T-cell (primary cell): ENCODE data around the gene TRAPPC12. TPM values are rescaled to one million over a fixed set of nuclear protein-coding genes. Genes with fewer than 3 reads are reported as not detected.
"Not testable (repeated sequence)": the region's sequence is repeated elsewhere in the genome, so short reads cannot be mapped to it uniquely, and the experiment has no call there.

Source experiments
- ATAC-seq, 4 experiments: fragments of 200-7000 bp in 3 of 4; fragments of 150-1000 bp in 1 of 4; cut with Tn5 transposase; replicated peaks in 1 of 4; 1 replicate in 3 of 4; 2 replicates in 1 of 4; pipeline ENCODE4 v1.10.0; 2021; ENCODE audit warnings: moderate library complexity in 3 of 4, mild to moderate bottlenecking in 2 of 4, moderate number of reproducible peaks in 1 of 4
- CTCF ChIA-PET, 2 donors: fragments of 300-600 bp; sonication (Branson Sonifier 250); formaldehyde crosslinking; loops; one replicate each; lab custom pipeline; 2022; ENCODE audit warnings: antibody characterized with exemption in 2 of 2; lab: Charles Lee
- POLR2A ChIA-PET, 2 donors: fragments of 300-600 bp; sonication (Branson Sonifier 250); formaldehyde crosslinking; loops; one replicate each; lab custom pipeline; 2022; ENCODE audit warnings: antibody characterized with exemption in 2 of 2; lab: Charles Lee
- DNase-seq, 35 experiments: peaks; one replicate each; pipeline versions ENCODE4 v3.0.0 to v3.0.0-alpha.2; 2013 to 2023
- H3K27ac ChIP-seq: one replicate; pipeline ENCODE4 v1.5.1; 2013; ENCODE audit warnings: low read length
- H3K27me3 ChIP-seq, 2 experiments: replicated peaks in 1 of 2; 1 replicate in 1 of 2; 2 replicates in 1 of 2; pipeline versions ENCODE4 v1.6.1 to v1.7.0; 2013; ENCODE audit warnings: low read length in 1 of 2, mixed read lengths in 1 of 2; ENCODE audit not compliant: control insufficient read depth in 2 of 2, insufficient read depth in 2 of 2; ENCODE audit errors: extremely low read depth in 1 of 2
- H3K36me3 ChIP-seq, 2 donors: 1 replicate in 1 of 2; 2 replicates in 1 of 2; pipeline versions ENCODE4 v1.6.1 to v1.7.0; 2013; ENCODE audit warnings: low read length in 1 of 2; ENCODE audit not compliant: control insufficient read depth in 2 of 2, insufficient read depth in 1 of 2; ENCODE audit errors: extremely low read depth in 1 of 2
- H3K4me1 ChIP-seq, 2 experiments: 1 replicate in 1 of 2; 2 replicates in 1 of 2; pipeline versions ENCODE4 v1.6.1 to v1.7.0; 2013; ENCODE audit warnings: low read length in 2 of 2, mixed read lengths in 1 of 2; ENCODE audit not compliant: insufficient read depth in 2 of 2, control insufficient read depth in 1 of 2; ENCODE audit errors: extremely low read depth in 1 of 2
- H3K4me3 ChIP-seq, 2 donors: 1 replicate in 1 of 2; 2 replicates in 1 of 2; pipeline versions ENCODE4 v1.5.1 to v1.7.0; 2013; ENCODE audit warnings: mild to moderate bottlenecking in 2 of 2, low read length in 1 of 2, moderate library complexity in 1 of 2; ENCODE audit not compliant: control insufficient read depth in 1 of 2; ENCODE audit errors: extremely low read depth in 1 of 2
- H3K9me3 ChIP-seq: 2 replicates; pipeline ENCODE4 v1.7.0; 2013
- H3K27ac Mint-ChIP-seq, 2 donors: one replicate each; pipeline ENCODE4 v1.8.0; 2020 to 2021; ENCODE audit warnings: mild to moderate bottlenecking in 2 of 2, mixed read lengths in 2 of 2
- H3K27me3 Mint-ChIP-seq, 2 donors: one replicate each; pipeline ENCODE4 v1.8.0; 2021 to 2022; ENCODE audit warnings: mixed read lengths in 2 of 2
- H3K36me3 Mint-ChIP-seq: one replicate; pipeline ENCODE4 v1.8.0; 2021; ENCODE audit warnings: mixed read lengths
- H3K4me1 Mint-ChIP-seq, 3 donors: one replicate each; pipeline ENCODE4 v1.8.0; 2020 to 2022; ENCODE audit warnings: mixed read lengths in 3 of 3, mild to moderate bottlenecking in 1 of 3
- H3K4me3 Mint-ChIP-seq, 3 donors: one replicate each; pipeline ENCODE4 v1.8.0; 2020 to 2022; ENCODE audit warnings: mild to moderate bottlenecking in 3 of 3, mixed read lengths in 3 of 3, moderate library complexity in 3 of 3
- H3K9me3 Mint-ChIP-seq, 3 donors: one replicate each; pipeline ENCODE4 v1.8.0; 2020 to 2022; ENCODE audit warnings: mixed read lengths in 3 of 3
- WGBS: methylation state at CpG from one replicate; pipeline ENCODE4 v1.1.5; 2013; ENCODE audit warnings: missing lambda C conversion rate; ENCODE audit not compliant: insufficient coverage; 5-methylcytosine and 5-hydroxymethylcytosine counted together
- total RNA-seq, 35 experiments: library from RNA in 6 of 35; stranded (reverse) in 6 of 35; fragments of 120-200 nt in 1 of 35; gene quantifications; one replicate each; pipeline versions ENCODE4 v1.2.1 to v1.2.4 and lab custom pipeline; 2013 to 2026

TRAPPC12 gene
- total RNA-seq, 5 donors from 2014 or later (not counting 1 experiment from before 2014, with no cell fraction given), result 103 to 158 (median 152) TPM

DNA sequence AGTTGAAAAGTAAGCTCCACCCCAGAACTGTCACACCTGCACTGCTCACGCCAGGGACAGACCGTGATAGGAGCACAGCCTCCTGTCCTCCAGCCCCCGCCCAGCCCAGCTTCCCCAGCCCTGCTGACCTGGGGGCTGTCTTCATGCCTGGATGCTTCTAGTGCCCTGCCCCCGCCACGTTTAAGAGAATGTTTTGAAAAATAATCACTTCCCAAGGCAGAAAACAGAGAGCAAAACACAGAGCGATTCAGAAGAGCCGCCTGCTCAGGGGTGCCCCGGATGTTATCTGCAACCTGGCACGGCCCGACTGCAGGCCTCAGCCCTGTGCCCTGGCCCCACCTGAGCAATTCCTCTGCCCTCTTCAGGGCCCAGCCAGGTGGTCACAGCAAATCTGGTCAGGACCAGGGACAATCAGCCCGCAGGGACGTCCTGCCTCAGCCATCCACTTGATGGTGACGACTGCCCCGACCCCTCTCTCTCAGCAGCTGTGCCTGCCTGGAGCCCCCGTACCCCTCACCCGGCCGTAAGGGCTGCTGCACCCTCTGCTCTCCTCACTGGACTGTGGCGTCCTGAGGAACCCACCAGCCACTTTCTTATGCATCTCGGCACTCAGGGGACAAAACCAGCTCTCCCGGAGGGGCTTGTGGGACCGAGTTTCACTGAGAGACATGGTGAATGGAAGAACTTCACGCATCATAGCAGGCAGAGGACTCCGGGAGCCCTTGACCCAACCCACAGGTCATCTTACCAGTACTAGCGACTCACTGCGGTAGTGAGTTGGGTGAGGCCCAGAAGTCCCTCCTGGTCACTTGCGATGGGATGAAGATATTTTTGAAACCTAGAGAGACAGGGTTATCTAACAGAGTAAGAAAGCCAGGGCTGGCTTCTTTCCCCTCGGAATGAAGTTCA lies 109.6 kb downstream of the TRAPPC12 start:
- ATAC-seq (no peak), DNase-seq (peak in 1 of 35 experiments; percentile 11)

DNA sequence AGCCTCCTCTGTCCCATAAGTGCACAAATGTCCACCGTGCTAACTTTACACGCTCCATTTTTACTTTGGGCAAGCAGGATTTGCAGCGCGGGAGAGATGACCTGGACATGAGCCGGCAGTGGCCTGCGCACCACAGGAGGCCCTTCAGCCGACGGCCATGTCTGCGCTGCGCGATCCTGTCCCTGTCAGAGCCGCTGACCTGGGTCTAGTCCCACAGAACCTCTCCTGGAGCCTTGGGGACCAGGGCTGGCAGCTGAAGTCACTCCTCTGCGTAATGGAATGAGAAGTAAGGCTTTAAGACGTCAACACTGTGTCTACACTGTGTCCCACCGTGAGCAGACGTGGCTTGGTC lies 110.2 kb downstream of the TRAPPC12 start:
- H3K4me3 Mint-ChIP-seq, result no peak overlapping the region
- H3K27me3 ChIP-seq, result no peaks in the 10 kb centered on the region
- no peaks in the 10 kb centered on the region for H3K9me3 Mint-ChIP-seq
- H3K4me1 ChIP-seq, result no peaks in the 10 kb centered on the region
- no peaks in the 10 kb centered on the region for H3K36me3 ChIP-seq
- no peak overlapping the region for H3K27ac ChIP-seq
- 93% methylated on average over 14 of the region's 16 CpGs for WGBS
- peaks cover 0 to 4% (median 0%) of the 10 kb centered on the region in 3 donors for H3K4me1 Mint-ChIP-seq
- no peak for ATAC-seq
- CTCF ChIA-PET, result no interaction called here
- H3K9me3 ChIP-seq, result no peaks in the 10 kb centered on the region
- peak overlapping the region in 1 of 2 donors; percentile 52 for H3K27ac Mint-ChIP-seq
- no peak overlapping the region for H3K4me3 ChIP-seq
- H3K36me3 Mint-ChIP-seq, result peaks cover 5% of the 10 kb centered on the region
- POLR2A ChIA-PET, result no interaction called here
- DNase-seq, result no peak
- H3K27me3 Mint-ChIP-seq, result no peaks in the 10 kb centered on the region

More for the DNA sequence above, 109.6 kb downstream of the TRAPPC12 start:
- no peaks in the 10 kb centered on the region for H3K36me3 ChIP-seq
- 90% methylated on average over 18 of the region's 27 CpGs for WGBS
- H3K27ac ChIP-seq, result no peak overlapping the region
- CTCF ChIA-PET, result no interaction called here
- Mint-ChIP-seq H3K4me3 (no peak overlapping the region), H3K27ac (no peak overlapping the region), H3K4me1 (peaks cover 0 to 4% (median 0%) of the 10 kb centered on the region in 3 donors), H3K27me3 (no peaks in the 10 kb centered on the region), H3K36me3 (peaks cover 5% of the 10 kb centered on the region), H3K9me3 (no peaks in the 10 kb centered on the region)
- H3K4me3 ChIP-seq, result no peak overlapping the region
- H3K4me1 ChIP-seq, result no peaks in the 10 kb centered on the region
- H3K9me3 ChIP-seq, result no peaks in the 10 kb centered on the region
- H3K27me3 ChIP-seq, result no peaks in the 10 kb centered on the region
- POLR2A ChIA-PET, result no interaction called here

DNA sequence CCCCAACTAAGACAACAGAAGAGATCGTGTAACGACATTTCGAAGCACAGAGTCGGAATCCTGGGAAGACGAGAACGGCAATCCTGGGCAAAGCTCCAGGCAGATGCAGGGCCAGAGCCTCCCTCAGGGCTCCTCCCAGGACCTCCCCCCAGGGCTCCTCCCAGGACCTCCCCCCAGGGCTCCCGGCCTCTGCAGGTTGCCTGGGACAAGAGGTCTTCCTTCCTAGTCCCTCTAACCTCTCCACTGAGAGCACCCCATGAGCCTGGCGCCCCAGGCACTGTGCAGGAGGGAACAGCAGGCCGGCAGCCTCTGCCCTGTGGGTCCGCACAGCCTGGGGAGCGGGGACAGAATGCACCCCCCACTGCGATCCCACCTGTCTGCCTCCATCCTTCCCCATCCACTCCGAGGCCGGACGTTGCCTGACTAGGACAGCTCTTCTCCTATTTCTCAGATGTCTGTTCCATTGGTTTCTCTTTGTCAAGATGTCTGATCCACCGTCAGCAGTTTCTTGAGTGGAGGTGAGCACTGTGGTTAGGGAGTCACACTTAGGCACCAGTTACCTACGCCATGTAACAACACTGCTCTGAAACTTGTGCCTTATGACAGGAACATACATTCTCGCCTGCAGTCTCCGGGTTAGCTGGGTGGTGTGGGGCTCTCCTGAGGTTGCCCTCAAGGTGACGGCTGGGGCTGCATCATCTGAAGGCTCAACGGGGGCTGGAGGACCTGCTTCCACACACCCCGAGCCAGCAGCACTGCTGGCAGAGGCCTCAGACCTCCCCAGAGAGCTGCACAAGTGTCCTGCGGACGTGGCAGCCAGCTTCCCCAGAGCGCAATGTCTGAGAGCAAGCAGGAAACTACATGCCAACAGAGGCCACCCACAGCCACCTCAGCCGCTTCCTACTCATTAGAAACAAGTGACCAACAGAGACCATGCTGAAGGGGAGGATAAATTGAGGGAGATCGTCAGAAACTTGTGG lies 111.0 kb downstream of the TRAPPC12 start:
- Histone ChIP-seq H3K27ac (no peak overlapping the region), H3K27me3 (peaks cover 0 to 2% of the 10 kb centered on the region in 2 experiments), H3K36me3 (no peaks in the 10 kb centered on the region), H3K4me3 (no peak overlapping the region), H3K9me3 (no peaks in the 10 kb centered on the region), H3K4me1 (no peaks in the 10 kb centered on the region)
- Mint-ChIP-seq H3K27me3 (no peaks in the 10 kb centered on the region), H3K27ac (peak overlapping the region in 1 of 2 donors; percentile 52), H3K36me3 (peaks cover 7% of the 10 kb centered on the region), H3K4me1 (peaks cover 0 to 4% (median 0%) of the 10 kb centered on the region in 3 donors), H3K9me3 (no peaks in the 10 kb centered on the region), H3K4me3 (no peak overlapping the region)
- ATAC-seq (no peak), DNase-seq (no peak)
- 76% methylated on average over 17 of the region's 27 CpGs for WGBS
- CTCF ChIA-PET, result no interaction called here
- POLR2A ChIA-PET, result no interaction called here

DNA sequence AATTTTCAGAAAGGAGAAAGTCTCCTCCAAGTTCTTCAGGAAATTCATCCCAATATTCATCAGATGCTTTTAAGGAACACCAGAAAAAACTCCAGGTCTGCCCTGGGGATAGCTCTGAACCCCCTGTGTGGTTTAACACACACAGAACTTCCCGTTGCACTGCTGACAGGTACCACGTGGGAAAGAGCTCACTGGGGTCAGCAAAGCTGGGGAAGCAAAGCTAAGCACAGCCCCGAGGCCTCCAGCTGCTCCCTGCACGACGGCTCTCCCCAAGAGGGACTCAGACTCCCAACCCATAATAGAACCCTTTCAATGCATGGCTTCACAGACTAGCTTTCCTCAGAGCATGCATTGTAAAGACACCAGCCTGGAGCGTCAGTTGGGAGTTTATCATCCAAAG lies 111.8 kb downstream of the TRAPPC12 start:
- no peaks in the 10 kb centered on the region for H3K27me3 Mint-ChIP-seq
- ChIA-PET POLR2A (interaction anchor here in 1 of 2 donors (0.6 kb wide), 1 partner anchor 62 kb away, joined by 3 read pairs; no protein-coding TSS in a partner anchor), CTCF (no interaction called here)
- H3K36me3 Mint-ChIP-seq, result peaks cover 10% of the 10 kb centered on the region
- H3K9me3 ChIP-seq, result no peaks in the 10 kb centered on the region
- peaks cover 2 to 3% of the 10 kb centered on the region in 2 donors for H3K36me3 ChIP-seq
- H3K27ac ChIP-seq, result no peak overlapping the region
- no peaks in the 10 kb centered on the region for H3K9me3 Mint-ChIP-seq
- H3K4me3 Mint-ChIP-seq, result no peak overlapping the region
- H3K27me3 ChIP-seq, result peaks cover 0 to 2% of the 10 kb centered on the region in 2 experiments
- ATAC-seq, result no peak
- no peaks in the 10 kb centered on the region for H3K4me1 ChIP-seq
- 21% methylated on average over 6 of the region's 6 CpGs for WGBS
- H3K4me1 Mint-ChIP-seq, result peaks cover 0 to 4% (median 0%) of the 10 kb centered on the region in 3 donors
- H3K4me3 ChIP-seq, result no peak overlapping the region
- no peak overlapping the region for H3K27ac Mint-ChIP-seq
- DNase-seq, result no peak

DNA sequence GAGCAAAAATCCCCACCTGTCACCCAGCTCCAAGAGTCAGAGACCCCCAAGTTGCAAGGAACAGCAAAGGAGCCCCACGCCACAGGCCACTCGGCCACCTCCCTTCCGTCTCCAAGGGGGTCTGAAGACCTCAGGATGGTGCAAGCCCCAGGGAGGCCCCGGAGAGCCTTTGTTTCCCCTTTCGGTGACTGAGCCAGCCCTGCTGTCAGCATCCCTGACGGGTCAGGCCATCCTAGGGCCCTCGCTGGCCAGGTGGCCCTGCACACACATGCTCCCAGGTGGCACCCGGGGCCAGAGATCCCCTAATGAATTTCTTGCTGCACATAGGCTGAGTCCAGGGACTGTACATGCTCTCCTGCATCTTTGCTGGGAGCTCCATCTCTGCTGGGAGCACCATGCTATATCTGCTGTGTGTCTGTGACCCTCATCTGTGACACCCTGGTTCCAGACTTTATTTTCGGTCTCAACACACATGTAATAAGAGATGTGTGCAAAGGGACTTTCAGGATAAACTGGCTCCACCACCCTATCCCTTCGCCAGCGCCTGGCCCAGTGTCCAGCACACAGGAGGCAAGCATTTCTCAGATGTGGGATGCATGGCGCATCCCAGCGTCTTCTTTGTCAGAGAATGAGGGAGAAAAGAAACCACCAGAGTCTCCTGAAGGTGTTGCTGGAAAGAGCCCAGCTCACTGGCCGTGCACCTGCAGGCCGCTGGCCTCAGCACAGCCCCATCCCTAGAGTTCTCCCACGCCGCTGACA lies 112.4 kb downstream of the TRAPPC12 start:
- no peaks in the 10 kb centered on the region for H3K9me3 ChIP-seq
- no peak overlapping the region for H3K27ac ChIP-seq
- ATAC-seq, result no peak
- POLR2A ChIA-PET, result interaction anchor here in 1 of 2 donors (0.6 kb wide), 1 partner anchor 61 kb away, joined by 3 read pairs; no protein-coding TSS in a partner anchor
- WGBS, result 90% methylated on average over 16 of the region's 17 CpGs
- Mint-ChIP-seq H3K36me3 (peaks cover 14% of the 10 kb centered on the region), H3K27ac (no peak overlapping the region), H3K27me3 (no peaks in the 10 kb centered on the region), H3K9me3 (no peaks in the 10 kb centered on the region), H3K4me1 (peaks cover 0 to 4% (median 0%) of the 10 kb centered on the region in 3 donors), H3K4me3 (no peak overlapping the region)
- H3K36me3 ChIP-seq, result peaks cover 2 to 6% of the 10 kb centered on the region in 2 donors
- DNase-seq, result peak in 1 of 35 experiments; percentile 8
- H3K4me1 ChIP-seq, result no peaks in the 10 kb centered on the region
- CTCF ChIA-PET, result no interaction called here
- no peak overlapping the region for H3K4me3 ChIP-seq
- H3K27me3 ChIP-seq, result peaks cover 0 to 2% of the 10 kb centered on the region in 2 experiments

DNA sequence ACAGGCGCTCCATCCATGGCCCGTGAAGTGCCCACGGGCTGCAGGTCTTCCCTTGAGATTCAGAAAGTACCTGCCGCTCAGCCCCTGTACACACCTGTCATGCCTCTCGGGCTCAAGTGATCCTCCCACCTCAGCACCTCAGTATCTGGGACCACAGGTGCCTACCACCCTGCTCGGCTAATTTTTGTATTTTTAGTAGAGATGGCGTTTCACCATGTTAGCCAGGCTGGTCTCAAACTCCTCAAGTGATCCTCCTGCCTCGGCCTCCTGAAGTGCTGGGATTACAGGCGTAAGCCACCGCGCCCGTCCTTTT lies 112.9 kb downstream of the TRAPPC12 start:
- ATAC-seq, H3K27me3 ChIP-seq, H3K27ac ChIP-seq, DNase-seq, CTCF ChIA-PET, H3K27ac Mint-ChIP-seq, H3K4me3 Mint-ChIP-seq, H3K27me3 Mint-ChIP-seq, H3K9me3 ChIP-seq, H3K4me1 Mint-ChIP-seq, H3K4me3 ChIP-seq, H3K9me3 Mint-ChIP-seq, H3K4me1 ChIP-seq, POLR2A ChIA-PET: not testable (repeated sequence)
- peaks cover 19% of the 10 kb centered on the region for H3K36me3 Mint-ChIP-seq
- 96% methylated on average over 8 of the region's 12 CpGs for WGBS
- H3K36me3 ChIP-seq, result peaks cover 2 to 12% of the 10 kb centered on the region in 2 donors
